Bronchial epithelial cell (primary cell): Measurements from ENCODE around the gene NCF2. TPM values are rescaled to one million over a fixed set of nuclear protein-coding genes. Genes with fewer than 3 reads are reported as not detected.

Source experiments
- DNase-seq: peaks from one replicate; pipeline ENCODE4 v3.0.0-alpha.2; 2010; ENCODE audit warnings: low read depth
- FAIRE-seq: peaks from 2 replicates; lab custom pipeline; 2011; peaks lifted over from hg19 to GRCh38; lab: Jason Lieb, UNC
- H3K27me3 ChIP-seq: 2 replicates; pipeline ENCODE4 v1.5.1; 2011; ENCODE audit warnings: low read length; ENCODE audit not compliant: control insufficient read depth, insufficient read depth
- H3K36me3 ChIP-seq: 2 replicates; pipeline ENCODE4 v1.5.1; 2011; ENCODE audit warnings: low read length; ENCODE audit not compliant: control insufficient read depth, insufficient read depth
- H3K4me3 ChIP-seq: 2 replicates; pipeline ENCODE4 v1.5.1; 2011; ENCODE audit warnings: mild to moderate bottlenecking, low read depth, low read length, control low read depth
- total RNA-seq: library from RNA; depleted of rRNA; stranded (reverse); fragments of >200 nt; gene quantifications from 2 replicates; pipeline ENCODE4 v1.2.1, GENCODE V29; 2014
- TF ChIP-seq, protein P1 (sequence below): IDR thresholded peaks from 2 replicates; pipeline ENCODE4 v1.5.1; 2011; ENCODE audit warnings: mild to moderate bottlenecking, moderate library complexity, low read length, control low read depth, inconsistent platforms; ENCODE audit not compliant: insufficient read depth, severe bottlenecking

The NCF2 gene
- total RNA-seq, 1 donor from 2014 or later, result 96.4 TPM

DNA sequence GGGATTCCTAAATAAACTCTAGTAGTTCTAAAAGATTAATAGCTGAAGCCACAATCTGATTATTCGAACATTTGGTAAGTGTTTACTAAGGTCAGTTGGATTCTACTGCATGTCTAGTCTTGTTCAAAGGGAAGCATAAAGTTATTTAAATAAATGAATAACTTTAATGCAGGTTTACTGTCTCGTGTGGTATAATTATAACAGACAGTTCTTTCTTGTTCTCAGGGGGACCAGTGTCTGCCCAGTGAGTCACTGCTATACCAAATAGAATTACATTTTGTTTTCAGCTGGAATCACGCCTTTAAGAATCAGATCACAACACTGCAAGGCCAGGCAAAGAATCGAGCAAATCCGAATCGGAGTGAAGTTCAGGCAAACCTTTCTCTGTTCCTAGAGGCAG is 72.9 kb downstream of the NCF2 start:
- FAIRE-seq (no peak), DNase-seq (peak; percentile 70)
- Histone ChIP-seq H3K36me3 (peaks cover 1% of the 10 kb centered on the region), H3K4me3 (no peak overlapping the region), H3K27me3 (no peaks in the 10 kb centered on the region)
- TF ChIP-seq, protein P1, sequence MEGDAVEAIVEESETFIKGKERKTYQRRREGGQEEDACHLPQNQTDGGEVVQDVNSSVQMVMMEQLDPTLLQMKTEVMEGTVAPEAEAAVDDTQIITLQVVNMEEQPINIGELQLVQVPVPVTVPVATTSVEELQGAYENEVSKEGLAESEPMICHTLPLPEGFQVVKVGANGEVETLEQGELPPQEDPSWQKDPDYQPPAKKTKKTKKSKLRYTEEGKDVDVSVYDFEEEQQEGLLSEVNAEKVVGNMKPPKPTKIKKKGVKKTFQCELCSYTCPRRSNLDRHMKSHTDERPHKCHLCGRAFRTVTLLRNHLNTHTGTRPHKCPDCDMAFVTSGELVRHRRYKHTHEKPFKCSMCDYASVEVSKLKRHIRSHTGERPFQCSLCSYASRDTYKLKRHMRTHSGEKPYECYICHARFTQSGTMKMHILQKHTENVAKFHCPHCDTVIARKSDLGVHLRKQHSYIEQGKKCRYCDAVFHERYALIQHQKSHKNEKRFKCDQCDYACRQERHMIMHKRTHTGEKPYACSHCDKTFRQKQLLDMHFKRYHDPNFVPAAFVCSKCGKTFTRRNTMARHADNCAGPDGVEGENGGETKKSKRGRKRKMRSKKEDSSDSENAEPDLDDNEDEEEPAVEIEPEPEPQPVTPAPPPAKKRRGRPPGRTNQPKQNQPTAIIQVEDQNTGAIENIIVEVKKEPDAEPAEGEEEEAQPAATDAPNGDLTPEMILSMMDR, result no peak

DNA sequence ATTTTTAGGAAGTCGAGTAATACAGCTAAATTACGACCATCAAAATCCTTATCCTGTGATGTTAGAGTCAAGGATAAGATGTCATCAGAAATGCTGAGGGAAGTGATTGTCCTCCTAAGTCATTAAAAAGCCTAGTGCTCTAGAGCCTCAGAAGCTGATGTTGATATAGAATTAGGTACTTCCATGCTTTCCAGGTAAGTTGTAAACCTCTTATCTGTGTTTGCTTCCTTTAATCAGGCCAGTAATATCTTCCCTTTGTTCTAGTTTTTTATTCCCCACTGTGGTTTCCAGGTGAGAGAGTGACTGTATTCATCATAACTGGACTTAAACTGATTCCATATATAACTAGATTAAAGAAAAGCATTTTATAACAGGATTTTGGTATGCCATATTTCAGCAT is 73.5 kb downstream of the NCF2 start:
- Histone ChIP-seq H3K36me3 (peaks cover 1% of the 10 kb centered on the region), H3K4me3 (no peak overlapping the region), H3K27me3 (no peaks in the 10 kb centered on the region)
- TF ChIP-seq, protein P1, result no peak
- peak; percentile 8 for DNase-seq
- no peak for FAIRE-seq

DNA sequence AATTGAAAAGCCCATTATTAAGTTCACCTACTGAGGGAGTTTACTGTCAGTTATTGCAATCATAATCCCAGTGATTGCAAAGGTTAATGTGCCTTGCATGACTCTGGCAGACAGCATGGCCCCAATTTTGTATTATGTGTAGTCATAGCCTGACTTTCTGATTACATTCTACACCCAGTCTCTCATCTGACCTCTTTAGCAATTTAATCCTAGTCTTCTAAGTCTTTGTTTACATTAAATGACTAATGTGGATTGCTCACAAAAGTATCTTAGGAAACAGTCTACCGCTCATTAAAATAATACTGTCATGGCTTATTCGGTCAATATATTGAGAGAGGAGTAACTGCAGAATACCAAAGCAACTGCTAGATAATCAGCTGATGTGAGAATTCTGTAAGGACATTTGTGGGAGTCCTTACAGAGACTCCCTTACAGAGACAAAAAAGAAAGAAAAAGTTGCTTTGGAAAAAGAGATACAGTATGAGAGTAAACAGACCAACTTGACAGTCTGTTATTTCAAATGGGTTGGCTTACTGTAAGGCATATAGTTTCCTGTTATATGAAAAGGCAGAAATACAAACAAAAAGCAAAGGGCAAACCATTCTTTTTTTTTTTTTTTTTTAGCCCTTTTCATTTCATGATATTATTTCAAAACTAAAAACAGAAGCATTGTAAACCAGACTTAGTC is 75.1 kb downstream of the NCF2 start:
- peaks cover 1% of the 10 kb centered on the region for H3K36me3 ChIP-seq
- FAIRE-seq, result peak; percentile 58
- H3K27me3 ChIP-seq, result no peaks in the 10 kb centered on the region
- DNase-seq, result peak; percentile 97
- no peak overlapping the region for H3K4me3 ChIP-seq
- TF ChIP-seq, protein P1, result no peak

DNA sequence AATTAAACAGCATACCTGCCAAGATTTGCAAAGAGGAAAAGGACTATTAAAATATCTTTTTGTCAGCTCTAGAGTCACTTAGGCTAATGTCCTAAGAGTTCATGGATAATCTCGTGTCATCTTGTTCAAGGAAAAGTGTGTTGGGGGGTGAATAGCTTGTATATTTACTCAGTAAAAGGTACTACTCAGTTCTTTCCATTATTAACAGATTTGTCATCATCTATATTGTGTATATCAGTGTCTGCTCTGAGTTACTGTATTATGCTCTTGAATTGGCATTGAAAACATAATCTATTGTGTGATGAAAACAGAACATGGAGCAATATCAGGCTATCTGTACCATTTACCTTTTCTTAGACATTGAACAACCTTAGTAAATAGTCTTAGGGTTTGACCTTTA is 76.0 kb downstream of the NCF2 start:
- Histone ChIP-seq H3K36me3 (peaks cover 1% of the 10 kb centered on the region), H3K27me3 (no peaks in the 10 kb centered on the region), H3K4me3 (no peak overlapping the region)
- TF ChIP-seq, protein P1, result no peak
- FAIRE-seq (no peak), DNase-seq (peak; percentile 30)

DNA sequence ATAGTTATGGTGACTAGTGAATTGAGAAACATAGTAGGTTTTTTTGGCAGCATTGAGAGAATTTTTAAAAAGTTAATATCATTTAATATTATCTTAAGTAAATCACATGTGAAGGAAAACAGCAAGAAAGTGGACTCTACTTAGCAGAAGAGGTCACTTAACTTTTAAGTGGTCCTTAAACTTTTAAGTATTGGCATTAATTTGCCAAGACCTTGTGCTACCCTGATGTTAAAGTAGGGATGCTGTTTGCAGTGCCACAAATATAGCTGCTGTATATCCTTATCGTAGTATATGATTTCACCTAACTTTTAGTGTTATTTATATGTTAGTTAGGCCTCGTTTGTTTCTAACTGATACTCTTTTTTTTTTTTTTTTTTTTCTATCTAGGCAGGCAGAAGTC is 77.8 kb downstream of the NCF2 start:
- TF ChIP-seq, protein P1, result no peak
- DNase-seq (no peak), FAIRE-seq (no peak)
- H3K27me3 ChIP-seq, result no peaks in the 10 kb centered on the region
- no peaks in the 10 kb centered on the region for H3K36me3 ChIP-seq
- no peak overlapping the region for H3K4me3 ChIP-seq

DNA sequence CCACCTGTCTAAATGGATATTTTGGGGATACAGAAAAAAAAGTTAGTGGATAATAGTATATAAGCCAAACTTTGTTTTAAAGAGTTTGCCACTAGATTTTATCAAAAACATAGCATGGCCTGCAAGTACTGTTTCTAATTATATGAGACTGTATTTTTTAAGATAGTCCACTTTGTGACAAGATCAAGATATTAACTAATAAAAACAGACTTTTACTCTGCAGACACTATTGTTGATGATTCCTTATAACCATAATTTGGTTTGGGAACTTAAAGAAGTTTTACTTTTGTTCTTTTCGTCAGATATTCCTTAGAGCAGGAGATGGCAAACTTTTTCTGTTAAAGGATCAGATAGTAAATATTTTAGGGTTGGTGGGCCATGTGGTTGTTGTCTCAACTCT is 81.6 kb downstream of the NCF2 start:
- H3K27me3 ChIP-seq, result no peaks in the 10 kb centered on the region
- DNase-seq (no peak), FAIRE-seq (no peak)
- no peaks in the 10 kb centered on the region for H3K36me3 ChIP-seq
- TF ChIP-seq, protein P1, result no peak
- H3K4me3 ChIP-seq, result no peak overlapping the region
